Sigmoid colon (tissue), 4 donors: Measurements from ENCODE around the gene ZBED3.

Source experiments
- CTCF ChIP-seq, 4 experiments: fragments of 450-650 bp in 3 of 4; fragments of 200-600 bp in 1 of 4; IDR thresholded peaks; one replicate each; pipeline ENCODE4 v1.5.1; 2016 to 2019; ENCODE audit warnings: antibody characterized with exemption in 4 of 4, mild to moderate bottlenecking in 3 of 4, moderate library complexity in 2 of 4
- EP300 ChIP-seq, 4 donors: sonication (generic); formaldehyde crosslinking; IDR thresholded peaks; one replicate each; pipeline ENCODE4 v1.6.1; 2017; ENCODE audit warnings: antibody characterized with exemption in 4 of 4
- POLR2AphosphoS5 ChIP-seq, 4 donors: sonication (generic); formaldehyde crosslinking; IDR thresholded peaks; one replicate each; pipeline ENCODE4 v1.6.1; 2017; ENCODE audit warnings: antibody characterized with exemption in 4 of 4

GRCh38 chr5:77033338-77033737 lies 53.7 kb downstream of the ZBED3 start:
- TF ChIP-seq EP300 (IDR thresholded peaks at IDR 0.05), result no peak
- no peak for TF ChIP-seq CTCF (IDR thresholded peaks at IDR 0.05)
- TF ChIP-seq POLR2AphosphoS5 (IDR thresholded peaks at IDR 0.05), result no peak
